Astrocyte (in vitro differentiated cells and primary cell): Measurements from ENCODE around the gene BORCS5. TPM values are rescaled to one million over a fixed set of nuclear protein-coding genes. Genes with fewer than 3 reads are reported as not detected.

Source experiments
- DNase-seq: peaks from one replicate; pipeline ENCODE4 v3.0.0-alpha.2; 2010; ENCODE audit warnings: low read depth
- FAIRE-seq: peaks from 2 replicates; lab custom pipeline; 2011; peaks lifted over from hg19 to GRCh38; lab: Jason Lieb, UNC
- H2AFZ ChIP-seq: 2 replicates; pipeline ENCODE4 v1.6.0; 2012; ENCODE audit warnings: low read depth, low read length, inconsistent platforms
- H3K27ac ChIP-seq: 2 replicates; pipeline ENCODE4 v1.5.1; 2011; ENCODE audit warnings: low read depth, low read length, inconsistent platforms
- H3K27me3 ChIP-seq: 2 replicates; pipeline ENCODE4 v1.6.0; 2011; ENCODE audit warnings: low read length, inconsistent platforms; ENCODE audit not compliant: insufficient read depth
- H3K36me3 ChIP-seq: 2 replicates; pipeline ENCODE4 v1.5.1; 2011; ENCODE audit warnings: low read length, inconsistent platforms; ENCODE audit not compliant: insufficient read depth
- H3K4me1 ChIP-seq: 2 replicates; pipeline ENCODE4 v1.5.1; 2011; ENCODE audit warnings: low read length, inconsistent platforms; ENCODE audit not compliant: insufficient read depth
- H3K4me2 ChIP-seq: 2 replicates; pipeline ENCODE4 v1.6.0; 2012; ENCODE audit warnings: low read length, inconsistent platforms
- H3K4me3 ChIP-seq: 2 replicates; pipeline ENCODE4 v1.5.1; 2011; ENCODE audit warnings: low read depth, mild to moderate bottlenecking, low read length, inconsistent platforms; ENCODE audit not compliant: insufficient read depth
- H3K79me2 ChIP-seq: 2 replicates; pipeline ENCODE4 v1.6.0; 2012; ENCODE audit warnings: mild to moderate bottlenecking, low read length, inconsistent platforms; ENCODE audit not compliant: insufficient read depth
- H3K9ac ChIP-seq: 2 replicates; pipeline ENCODE4 v1.6.0; 2012; ENCODE audit warnings: mild to moderate bottlenecking, low read length, inconsistent platforms
- H3K9me3 ChIP-seq: 2 replicates; pipeline ENCODE4 v1.5.1; 2012; ENCODE audit warnings: low read depth, mild to moderate bottlenecking, low read length, inconsistent platforms; ENCODE audit not compliant: insufficient read depth
- H4K20me1 ChIP-seq: 2 replicates; pipeline ENCODE4 v1.6.0; 2012; ENCODE audit warnings: low read length, inconsistent platforms; ENCODE audit not compliant: insufficient read depth
- H3K27ac Mint-ChIP-seq: one replicate; pipeline ENCODE4 v1.8.0; 2021; ENCODE audit warnings: mild to moderate bottlenecking, mixed read lengths; ENCODE audit not compliant: unreplicated experiment
- H3K27me3 Mint-ChIP-seq: one replicate; pipeline ENCODE4 v1.8.0; 2021; ENCODE audit warnings: low read depth, mixed read lengths; ENCODE audit not compliant: unreplicated experiment
- H3K36me3 Mint-ChIP-seq: one replicate; pipeline ENCODE4 v1.8.0; 2021; ENCODE audit warnings: low read depth, mixed read lengths; ENCODE audit not compliant: unreplicated experiment
- H3K4me1 Mint-ChIP-seq: one replicate; pipeline ENCODE4 v1.8.0; 2021; ENCODE audit warnings: low read depth, mixed read lengths; ENCODE audit not compliant: unreplicated experiment
- H3K4me3 Mint-ChIP-seq: one replicate; pipeline ENCODE4 v1.8.0; 2021; ENCODE audit warnings: mild to moderate bottlenecking, moderate library complexity, mixed read lengths; ENCODE audit not compliant: unreplicated experiment
- H3K9me3 Mint-ChIP-seq: one replicate; pipeline ENCODE4 v1.8.0; 2021; ENCODE audit warnings: mild to moderate bottlenecking, mixed read lengths; ENCODE audit not compliant: unreplicated experiment
- EZH2 ChIP-seq: IDR thresholded peaks from 2 replicates; pipeline ENCODE4 v1.6.1; 2012; ENCODE audit warnings: mild to moderate bottlenecking, low read length, inconsistent platforms; ENCODE audit not compliant: insufficient read depth
- total RNA-seq: library from RNA; stranded (reverse); gene quantifications from 2 replicates; pipeline ENCODE4 v1.2.1, GENCODE V29; 2021
- TF ChIP-seq, protein P1 (sequence below): IDR thresholded peaks from 2 replicates; pipeline ENCODE4 v1.5.1; 2011; ENCODE audit warnings: low read depth, mild to moderate bottlenecking, inconsistent platforms, low read length, moderate library complexity; ENCODE audit not compliant: insufficient read depth

BORCS5 gene
- total RNA-seq, 1 donor from 2014 or later = 8.1 TPM

DNA sequence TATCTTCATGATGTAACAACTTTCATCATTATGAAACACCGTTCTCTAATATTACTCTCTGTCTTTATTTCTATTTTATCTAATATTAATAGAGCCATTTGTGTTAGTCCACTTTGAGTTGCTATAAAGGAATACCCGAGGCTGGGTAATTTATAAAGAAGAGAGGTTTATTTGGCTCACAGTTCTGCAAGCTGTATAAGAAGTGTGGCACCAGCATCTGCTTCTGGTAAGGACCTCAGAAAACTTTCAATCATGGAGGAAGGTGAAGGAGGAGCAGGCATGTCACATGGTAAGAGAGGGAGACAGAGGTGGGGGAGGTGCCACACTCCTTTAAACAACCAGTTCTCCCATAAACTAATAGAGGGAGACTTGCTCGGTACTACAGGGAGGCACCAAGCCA is 25.1 kb downstream of the BORCS5 start:
- Histone ChIP-seq H4K20me1 (no peaks in the 10 kb centered on the region), H3K79me2 (no peaks in the 10 kb centered on the region), H3K4me2 (no peak overlapping the region), H3K27ac (no peak overlapping the region), H3K27me3 (no peaks in the 10 kb centered on the region), H3K4me1 (peaks cover 7% of the 10 kb centered on the region), H3K9ac (no peak overlapping the region), H3K4me3 (no peak overlapping the region), H3K9me3 (no peaks in the 10 kb centered on the region), H2AFZ (no peak overlapping the region), H3K36me3 (no peaks in the 10 kb centered on the region)
- H3K27ac Mint-ChIP-seq = no peak overlapping the region
- H3K36me3 Mint-ChIP-seq = peaks cover 3% of the 10 kb centered on the region
- no peak for DNase-seq
- no peaks in the 10 kb centered on the region for H3K27me3 Mint-ChIP-seq
- no peak overlapping the region for H3K4me3 Mint-ChIP-seq
- no peak for FAIRE-seq
- H3K4me1 Mint-ChIP-seq = peaks cover 18% of the 10 kb centered on the region
- TF ChIP-seq EZH2 = no peak
- TF ChIP-seq, protein P1, sequence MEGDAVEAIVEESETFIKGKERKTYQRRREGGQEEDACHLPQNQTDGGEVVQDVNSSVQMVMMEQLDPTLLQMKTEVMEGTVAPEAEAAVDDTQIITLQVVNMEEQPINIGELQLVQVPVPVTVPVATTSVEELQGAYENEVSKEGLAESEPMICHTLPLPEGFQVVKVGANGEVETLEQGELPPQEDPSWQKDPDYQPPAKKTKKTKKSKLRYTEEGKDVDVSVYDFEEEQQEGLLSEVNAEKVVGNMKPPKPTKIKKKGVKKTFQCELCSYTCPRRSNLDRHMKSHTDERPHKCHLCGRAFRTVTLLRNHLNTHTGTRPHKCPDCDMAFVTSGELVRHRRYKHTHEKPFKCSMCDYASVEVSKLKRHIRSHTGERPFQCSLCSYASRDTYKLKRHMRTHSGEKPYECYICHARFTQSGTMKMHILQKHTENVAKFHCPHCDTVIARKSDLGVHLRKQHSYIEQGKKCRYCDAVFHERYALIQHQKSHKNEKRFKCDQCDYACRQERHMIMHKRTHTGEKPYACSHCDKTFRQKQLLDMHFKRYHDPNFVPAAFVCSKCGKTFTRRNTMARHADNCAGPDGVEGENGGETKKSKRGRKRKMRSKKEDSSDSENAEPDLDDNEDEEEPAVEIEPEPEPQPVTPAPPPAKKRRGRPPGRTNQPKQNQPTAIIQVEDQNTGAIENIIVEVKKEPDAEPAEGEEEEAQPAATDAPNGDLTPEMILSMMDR = no peak
- H3K9me3 Mint-ChIP-seq = no peaks in the 10 kb centered on the region

DNA sequence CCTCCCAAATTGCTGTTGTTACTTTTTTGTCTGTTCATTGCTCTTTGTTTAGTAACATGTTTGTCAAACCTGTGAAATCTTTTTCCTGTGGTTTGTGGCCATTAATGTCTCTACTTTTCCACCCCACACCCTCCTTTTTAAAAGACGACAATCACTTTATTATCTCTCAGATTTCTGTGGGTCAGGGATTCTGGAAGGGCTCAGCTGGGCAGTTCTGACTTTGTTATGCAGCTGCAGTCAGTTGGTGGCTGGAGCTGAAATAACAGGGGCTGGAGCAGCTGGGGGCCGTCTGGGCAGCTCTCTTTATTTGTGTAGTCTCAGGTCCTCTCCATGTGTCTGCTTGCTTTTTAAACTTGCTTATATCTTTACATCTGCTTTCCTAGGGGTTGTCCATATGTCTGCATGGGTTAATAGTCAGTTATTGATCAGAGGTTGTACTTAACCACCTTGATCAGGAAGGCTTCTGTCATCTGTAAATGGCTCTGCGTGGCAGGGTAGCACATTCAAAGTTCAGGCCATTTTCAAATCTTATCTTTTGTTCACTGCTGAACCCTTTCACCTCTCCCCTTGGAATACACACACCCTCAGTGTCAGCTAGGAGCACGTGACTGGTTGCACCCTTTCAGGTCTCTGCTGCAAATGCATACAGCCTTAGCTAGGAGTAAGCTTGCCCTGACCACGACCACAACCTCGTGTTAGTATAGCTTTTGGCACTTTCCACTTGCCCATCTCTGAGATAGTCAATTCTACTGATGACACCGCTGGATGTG is 27.9 kb downstream of the BORCS5 start:
- H3K27ac Mint-ChIP-seq = peak overlapping the region; percentile 74

More for the DNA sequence above, 27.9 kb downstream of the BORCS5 start:
- Mint-ChIP-seq H3K27me3 (no peaks in the 10 kb centered on the region), H3K9me3 (no peaks in the 10 kb centered on the region), H3K4me1 (peaks cover 23% of the 10 kb centered on the region), H3K36me3 (peaks cover under 1% of the 10 kb centered on the region), H3K4me3 (no peak overlapping the region)
- Histone ChIP-seq H4K20me1 (no peaks in the 10 kb centered on the region), H3K79me2 (no peaks in the 10 kb centered on the region), H3K4me3 (no peak overlapping the region), H3K27ac (no peak overlapping the region), H3K9me3 (no peaks in the 10 kb centered on the region), H3K4me2 (peak overlapping the region; percentile 29), H2AFZ (no peak overlapping the region), H3K27me3 (no peaks in the 10 kb centered on the region), H3K4me1 (peaks cover 14% of the 10 kb centered on the region), H3K9ac (peak overlapping the region; percentile 22), H3K36me3 (no peaks in the 10 kb centered on the region)
- DNase-seq (no peak), FAIRE-seq (no peak)
- TF ChIP-seq, protein P1 = no peak
- TF ChIP-seq EZH2 = no peak
